AG10803 (cell line): ENCODE measurements around the gene HLA-DPB1.

ENCODE experiments used
- DNase-seq: peaks from one replicate; pipeline ENCODE4 v3.0.0; 2010; ENCODE audit warnings: low read depth
- H3K4me3 ChIP-seq: 2 replicates; pipeline ENCODE4 v1.5.1; 2011; ENCODE audit warnings: mild to moderate bottlenecking, low read length, control low read depth
- CTCF ChIP-seq: conservative IDR thresholded peaks from 2 replicates; pipeline ENCODE4 v1.5.1; 2011; ENCODE audit warnings: mild to moderate bottlenecking, low read length, control low read depth, inconsistent platforms

HLA-DPB1 gene

GRCh38 chr6:33079580-33079979, 3.8 kb downstream of the HLA-DPB1 start:
- TF ChIP-seq CTCF, result no peak
- no peak for DNase-seq
- H3K4me3 ChIP-seq, result no peak overlapping the region

GRCh38 chr6:33080127-33081089, 4.6 kb downstream of the HLA-DPB1 start:
- no peak for TF ChIP-seq CTCF
- peak; percentile 29 for DNase-seq
- H3K4me3 ChIP-seq, result peak overlapping the region; percentile 50

- H3K4me3 ChIP-seq, result peak overlapping the region; percentile 50
- no peak for DNase-seq
- no peak for TF ChIP-seq CTCF
Observed at GRCh38 chr6:33081098-33081824, 5.5 kb downstream of the HLA-DPB1 start.

GRCh38 chr6:33082702-33083101, 6.9 kb downstream of the HLA-DPB1 start:
- peak; percentile 29 for TF ChIP-seq CTCF
- DNase-seq, result peak; percentile 10
- no peak overlapping the region for H3K4me3 ChIP-seq

GRCh38 chr6:33085627-33086026, 9.8 kb downstream of the HLA-DPB1 start:
- TF ChIP-seq CTCF, result no peak
- no peak overlapping the region for H3K4me3 ChIP-seq
- no peak for DNase-seq

GRCh38 chr6:33088258-33088930, 12.6 kb downstream of the HLA-DPB1 start:
- TF ChIP-seq CTCF, result no peak
- no peak for DNase-seq
- H3K4me3 ChIP-seq, result no peak overlapping the region
